ENCODE measurements around the gene RARRES1.

RARRES1 gene

DNA sequence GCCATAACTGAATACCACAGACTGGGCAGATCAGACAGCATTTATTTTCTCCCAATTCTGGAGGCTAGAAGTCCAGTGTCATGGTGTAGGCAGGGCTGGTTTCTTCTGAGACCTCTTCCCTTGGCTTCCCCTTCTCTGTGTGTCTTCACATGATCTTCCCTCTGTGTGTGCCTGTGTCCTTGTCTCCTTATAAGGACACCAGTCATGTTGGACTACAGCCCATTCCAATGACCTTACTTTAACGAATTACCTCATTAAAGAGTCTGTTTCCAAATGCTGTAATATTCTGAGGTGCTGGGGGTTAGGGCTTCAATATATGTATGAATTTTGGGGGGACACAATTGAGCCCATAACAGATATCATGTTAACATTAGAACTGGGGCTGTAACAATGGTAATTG is 13.3 kb upstream of the RARRES1 start:
- DNase-seq (no peak), ATAC-seq (no peak)
- no peaks in the 10 kb centered on the region for H3K27me3 Mint-ChIP-seq
- H3K27ac Mint-ChIP-seq, result no peak overlapping the region
- no peaks in the 10 kb centered on the region for H3K9me3 Mint-ChIP-seq
- peaks cover 17% of the 10 kb centered on the region for H3K4me1 Mint-ChIP-seq
- H3K4me3 Mint-ChIP-seq, result no peak overlapping the region

DNA sequence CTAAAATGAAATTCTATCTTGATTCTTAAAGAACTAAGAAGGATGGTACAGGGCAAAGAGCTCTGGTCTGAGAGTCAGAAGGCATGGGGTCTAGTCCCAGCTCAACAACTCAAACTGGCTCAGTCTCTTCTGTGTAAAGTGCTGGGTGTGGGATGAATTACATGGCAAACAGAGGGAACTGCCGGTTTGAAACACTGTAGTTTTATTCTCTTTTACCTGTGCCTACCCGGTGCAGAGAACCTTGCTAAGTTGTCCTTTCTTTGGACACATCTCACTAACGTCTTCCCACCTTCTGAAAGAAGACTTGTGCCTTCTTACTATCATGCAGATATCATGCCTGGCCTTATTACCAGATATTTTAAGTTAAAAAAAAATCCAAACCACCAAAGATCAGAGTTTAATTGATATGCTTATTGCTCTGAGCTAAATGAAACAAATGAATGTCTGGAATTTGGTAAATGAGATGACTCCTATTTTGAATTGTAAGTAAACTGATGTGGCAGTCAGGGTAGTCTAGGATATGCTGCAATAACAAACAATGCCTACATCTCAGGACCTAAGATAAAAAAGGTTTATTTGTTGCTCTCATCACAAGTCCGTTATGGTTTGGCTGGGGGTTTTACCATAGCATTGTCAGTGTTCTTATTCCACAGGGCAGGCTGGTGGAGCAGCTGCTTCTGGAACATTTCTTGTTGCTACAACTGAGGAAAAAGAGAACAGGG is 12.5 kb upstream of the RARRES1 start:
- H3K27ac Mint-ChIP-seq, result no peak overlapping the region
- no peaks in the 10 kb centered on the region for H3K9me3 Mint-ChIP-seq
- DNase-seq (no peak), ATAC-seq (no peak)
- no peaks in the 10 kb centered on the region for H3K27me3 Mint-ChIP-seq
- H3K4me3 Mint-ChIP-seq, result no peak overlapping the region
- H3K4me1 Mint-ChIP-seq, result peaks cover 17% of the 10 kb centered on the region

- no peak overlapping the region for H3K4me3 Mint-ChIP-seq
- no peaks in the 10 kb centered on the region for H3K9me3 Mint-ChIP-seq
- H3K27me3 Mint-ChIP-seq, result no peaks in the 10 kb centered on the region
- ATAC-seq (no peak), DNase-seq (no peak)
- H3K27ac Mint-ChIP-seq, result no peak overlapping the region
- H3K4me1 Mint-ChIP-seq, result peaks cover 17% of the 10 kb centered on the region
Observed at GRCh38 chr3:158743664-158744566, 11.7 kb upstream of the RARRES1 start.

DNA sequence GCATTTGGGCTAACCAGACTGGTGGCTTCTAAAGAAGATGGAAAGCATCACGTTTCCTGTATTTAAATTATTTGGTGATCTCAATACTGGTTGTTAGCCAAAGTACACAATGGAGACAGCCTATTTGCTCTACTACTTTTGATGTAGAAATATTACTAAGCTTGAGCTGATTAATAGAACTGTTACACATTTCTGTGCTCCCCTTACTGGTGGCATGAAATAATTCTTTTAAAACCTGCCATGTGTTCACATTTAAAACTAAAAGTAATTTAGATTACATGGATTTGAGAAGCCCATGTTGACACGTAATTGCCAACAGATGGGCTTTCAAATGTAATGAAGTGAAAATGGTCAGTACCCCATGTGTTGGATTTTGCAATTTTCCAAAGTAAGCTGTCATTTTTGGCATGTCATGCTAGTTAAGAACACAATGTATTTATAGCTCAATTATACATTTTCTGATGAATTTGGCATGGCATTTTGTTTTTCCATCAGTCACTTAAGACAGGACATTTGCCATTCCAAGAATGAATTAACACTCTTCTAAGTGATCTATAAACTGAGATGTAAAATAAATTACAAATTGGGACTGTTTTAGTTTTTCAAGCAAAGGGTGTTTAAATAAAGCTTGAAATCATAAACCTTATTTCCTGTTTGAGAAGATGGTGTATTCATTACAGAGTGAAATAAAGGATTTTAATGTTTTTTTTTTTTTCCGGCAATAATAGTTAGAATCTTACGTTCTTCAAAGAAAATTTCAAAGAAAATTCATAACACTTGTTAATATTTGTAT is 10.8 kb upstream of the RARRES1 start:
- DNase-seq (no peak), ATAC-seq (no peak)
- Mint-ChIP-seq H3K4me3 (no peak overlapping the region), H3K9me3 (no peaks in the 10 kb centered on the region), H3K4me1 (peaks cover 17% of the 10 kb centered on the region), H3K27me3 (no peaks in the 10 kb centered on the region), H3K27ac (no peak overlapping the region)

DNA sequence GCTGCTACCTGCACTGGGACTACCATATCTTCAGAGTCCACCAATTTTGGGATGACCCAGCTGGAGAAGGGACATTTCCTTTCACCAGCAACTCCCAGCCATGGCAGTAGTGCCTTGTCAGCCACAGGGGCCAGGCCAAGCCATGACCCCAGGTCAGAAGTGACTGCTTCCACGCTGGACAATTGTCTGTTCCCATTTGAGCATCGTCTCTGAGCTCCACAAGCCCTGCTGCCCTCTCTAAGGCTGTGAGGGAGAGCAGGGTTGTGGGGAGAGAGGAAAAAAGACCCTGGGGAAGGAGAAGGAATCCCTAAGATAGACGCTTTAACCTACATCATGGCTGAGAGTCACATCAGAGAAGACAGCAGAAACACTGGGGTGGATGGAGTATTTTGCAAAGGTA is 7.4 kb upstream of the RARRES1 start:
- Mint-ChIP-seq H3K27ac (no peak overlapping the region), H3K27me3 (no peaks in the 10 kb centered on the region), H3K4me3 (no peak overlapping the region), H3K4me1 (peaks cover 17% of the 10 kb centered on the region), H3K9me3 (peaks cover 0 to 8% of the 10 kb centered on the region in 2 donors)
- DNase-seq (no peak), ATAC-seq (no peak)

DNA sequence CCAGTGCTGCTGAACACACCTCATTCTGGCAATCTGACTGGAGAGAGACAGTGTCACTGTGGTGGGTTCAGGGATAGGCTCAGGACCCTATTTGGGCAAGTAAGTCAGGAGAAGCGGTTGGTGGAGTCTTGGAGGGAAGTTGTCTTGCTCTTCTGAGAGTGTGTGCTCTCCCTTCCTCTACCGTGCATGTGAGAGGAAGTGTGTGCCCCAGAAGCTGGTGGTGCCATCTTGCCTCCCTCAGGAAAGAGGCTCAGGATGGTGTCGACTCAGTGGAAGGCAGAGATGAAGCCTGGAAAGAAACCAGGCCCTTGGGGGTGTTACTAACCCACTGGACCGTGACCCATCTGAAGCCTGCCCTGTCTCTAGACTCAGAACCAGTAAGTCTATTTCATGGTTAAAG is 6.8 kb upstream of the RARRES1 start:
- H3K27me3 Mint-ChIP-seq, result no peaks in the 10 kb centered on the region
- no peak overlapping the region for H3K4me3 Mint-ChIP-seq
- DNase-seq (no peak), ATAC-seq (no peak)
- peaks cover 17% of the 10 kb centered on the region for H3K4me1 Mint-ChIP-seq
- no peak overlapping the region for H3K27ac Mint-ChIP-seq
- peaks cover 0 to 8% of the 10 kb centered on the region in 2 donors for H3K9me3 Mint-ChIP-seq

- DNase-seq, result no peak
- Mint-ChIP-seq H3K27ac (peak overlapping the region in 1 of 2 donors; percentile 19), H3K4me1 (peaks cover 17% of the 10 kb centered on the region), H3K4me3 (no peak overlapping the region), H3K9me3 (peaks cover 0 to 8% of the 10 kb centered on the region in 2 donors), H3K27me3 (no peaks in the 10 kb centered on the region)
- ATAC-seq, result no peak
Observed at GRCh38 chr3:158738653-158739052, 6.4 kb upstream of the RARRES1 start.

- ATAC-seq, result no peak
- Mint-ChIP-seq H3K4me1 (peaks cover 17% of the 10 kb centered on the region), H3K27me3 (no peaks in the 10 kb centered on the region), H3K9me3 (peaks cover 0 to 8% of the 10 kb centered on the region in 2 donors), H3K27ac (no peak overlapping the region), H3K4me3 (no peak overlapping the region)
- no peak for DNase-seq
Observed at GRCh38 chr3:158737976-158738615, 5.8 kb upstream of the RARRES1 start.

DNA sequence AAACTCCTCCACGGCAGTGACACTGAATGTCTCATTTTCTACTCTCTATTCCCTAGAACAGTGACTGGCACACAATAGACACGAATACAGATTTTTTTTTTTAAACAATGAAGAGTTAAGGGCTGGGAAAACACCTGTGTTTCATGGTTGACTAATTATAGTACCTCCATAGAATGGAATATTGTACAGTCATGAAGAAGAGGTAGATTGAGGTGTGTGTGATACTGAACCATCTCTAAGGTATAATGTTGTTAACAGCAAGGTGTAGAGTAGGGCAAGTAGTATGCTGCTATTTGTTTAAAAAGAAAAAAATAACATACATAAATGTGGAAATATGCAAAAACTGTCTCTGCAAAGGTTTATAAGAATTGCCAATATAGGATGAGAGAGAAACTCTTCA is 5.2 kb upstream of the RARRES1 start:
- Mint-ChIP-seq H3K4me1 (peaks cover 15% of the 10 kb centered on the region), H3K27me3 (no peaks in the 10 kb centered on the region), H3K4me3 (no peak overlapping the region), H3K27ac (no peak overlapping the region), H3K9me3 (peaks cover 0 to 8% of the 10 kb centered on the region in 2 donors)
- ATAC-seq (no peak), DNase-seq (no peak)

DNA sequence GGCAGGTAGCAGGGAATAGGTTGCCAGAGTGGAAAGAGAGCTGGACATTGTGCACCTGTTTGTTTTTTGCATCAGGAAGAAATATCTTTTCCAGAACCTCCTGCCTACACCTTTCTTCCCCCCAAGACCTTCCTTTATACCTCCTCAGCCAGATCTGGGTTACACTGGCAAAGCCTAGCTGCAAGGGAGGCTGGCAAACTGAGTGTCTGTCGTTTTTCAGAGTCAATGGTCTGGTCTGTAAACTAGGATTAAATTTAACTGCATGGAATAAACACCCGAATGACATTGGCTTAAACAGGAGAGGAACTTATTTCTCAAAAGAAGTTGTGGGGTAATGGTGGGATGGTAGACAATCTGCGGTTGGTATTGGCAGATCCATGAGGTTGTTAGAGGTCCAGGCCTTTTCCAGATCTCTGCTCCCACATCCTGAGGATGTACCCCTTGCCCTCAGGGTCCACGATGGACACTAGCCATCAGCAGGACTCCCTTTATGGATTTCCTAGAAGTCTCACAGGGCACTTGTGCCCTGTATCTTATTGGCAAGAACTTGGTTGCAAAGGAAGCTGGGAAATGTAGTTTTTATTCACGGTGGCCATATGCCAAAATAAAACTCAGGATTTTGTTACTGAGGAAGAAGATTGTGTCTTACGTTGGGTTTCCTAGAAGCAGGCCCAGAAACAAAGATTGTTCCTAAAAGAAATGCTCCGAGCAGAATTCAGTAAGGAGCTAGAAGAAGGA is 3.2 kb upstream of the RARRES1 start:
- no peak for ATAC-seq
- Mint-ChIP-seq H3K4me1 (no peaks in the 10 kb centered on the region), H3K9me3 (peaks cover 0 to 8% of the 10 kb centered on the region in 2 donors), H3K4me3 (no peak overlapping the region), H3K27ac (no peak overlapping the region), H3K27me3 (no peaks in the 10 kb centered on the region)
- DNase-seq, result no peak

DNA sequence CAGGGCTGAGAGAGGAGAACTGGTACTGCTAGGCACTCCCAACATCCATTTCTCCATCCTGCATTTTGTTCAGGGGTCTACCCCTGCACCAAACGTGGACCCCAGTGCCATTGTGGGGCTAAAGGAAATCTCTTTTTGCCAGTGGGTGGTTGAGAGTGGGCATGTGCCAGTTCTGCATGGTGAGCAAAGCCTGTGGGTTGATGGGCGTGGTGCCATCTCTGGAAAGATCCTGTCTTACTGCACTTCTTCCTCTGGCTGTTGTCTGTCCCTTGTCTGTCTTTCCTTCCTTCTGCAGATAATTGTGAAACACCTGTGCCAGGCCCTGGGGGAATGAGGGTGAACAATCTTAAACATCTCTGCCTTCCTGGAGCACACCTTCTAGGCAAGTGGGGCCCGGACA is 1.4 kb upstream of the RARRES1 start:
- no peak for DNase-seq
- ATAC-seq, result no peak
- H3K4me3 Mint-ChIP-seq, result no peak overlapping the region

DNA sequence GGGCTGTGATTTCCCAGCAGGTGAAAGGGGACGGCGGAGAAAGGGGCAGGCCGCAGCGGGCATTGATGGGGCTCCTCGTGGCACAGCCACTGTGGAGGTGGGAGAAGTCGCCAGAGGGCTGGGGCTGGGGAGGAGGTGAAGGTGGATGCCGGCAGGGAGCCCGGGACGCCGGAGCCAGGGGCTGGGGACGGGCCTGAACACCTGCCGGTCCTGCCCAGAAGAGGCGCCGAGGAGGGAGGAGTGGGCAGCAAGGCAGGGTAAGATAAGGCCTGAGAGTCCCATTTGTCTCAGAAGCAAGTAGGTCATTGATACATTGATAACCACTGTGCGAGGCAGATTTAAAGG is 571 bp upstream of the RARRES1 start:
- ATAC-seq, result no peak
- H3K27ac Mint-ChIP-seq, result no peak overlapping the region
- peaks cover 0 to 8% of the 10 kb centered on the region in 2 donors for H3K9me3 Mint-ChIP-seq
- peaks cover 5% of the 10 kb centered on the region for H3K4me1 Mint-ChIP-seq
- no peak for DNase-seq
- H3K27me3 Mint-ChIP-seq, result no peaks in the 10 kb centered on the region
- H3K4me3 Mint-ChIP-seq, result no peak overlapping the region

More for the DNA sequence above, 1.4 kb upstream of the RARRES1 start:
- peaks cover 0 to 8% of the 10 kb centered on the region in 2 donors for H3K9me3 Mint-ChIP-seq
- H3K27ac Mint-ChIP-seq, result no peak overlapping the region
- no peaks in the 10 kb centered on the region for H3K4me1 Mint-ChIP-seq
- no peaks in the 10 kb centered on the region for H3K27me3 Mint-ChIP-seq

DNA sequence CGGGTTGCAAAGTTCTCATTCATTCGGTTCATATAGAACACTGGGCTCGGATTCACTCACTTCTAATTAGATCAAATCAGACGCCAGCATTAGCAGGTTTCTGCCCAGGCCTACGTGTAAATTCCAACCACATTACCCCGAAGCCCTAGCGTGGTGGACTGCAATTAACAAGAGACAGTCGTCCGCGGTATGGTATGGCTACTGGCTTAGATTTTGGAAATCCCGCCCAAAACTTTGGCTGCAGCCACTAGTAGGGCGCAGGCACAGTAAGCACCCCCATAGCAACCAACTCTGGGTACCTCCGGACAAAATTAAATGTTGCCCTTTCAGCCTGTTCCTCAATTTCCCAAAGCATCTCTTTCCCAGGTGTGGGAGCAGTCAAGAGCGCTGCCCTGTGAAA is 771 bp downstream of the RARRES1 start:
- Mint-ChIP-seq H3K4me3 (peak overlapping the region; percentile 64 to 75), H3K27ac (no peak overlapping the region), H3K27me3 (no peaks in the 10 kb centered on the region), H3K9me3 (peaks cover 0 to 8% of the 10 kb centered on the region in 2 donors), H3K4me1 (peaks cover 17% of the 10 kb centered on the region)
- no peak for ATAC-seq
- DNase-seq, result no peak

DNA sequence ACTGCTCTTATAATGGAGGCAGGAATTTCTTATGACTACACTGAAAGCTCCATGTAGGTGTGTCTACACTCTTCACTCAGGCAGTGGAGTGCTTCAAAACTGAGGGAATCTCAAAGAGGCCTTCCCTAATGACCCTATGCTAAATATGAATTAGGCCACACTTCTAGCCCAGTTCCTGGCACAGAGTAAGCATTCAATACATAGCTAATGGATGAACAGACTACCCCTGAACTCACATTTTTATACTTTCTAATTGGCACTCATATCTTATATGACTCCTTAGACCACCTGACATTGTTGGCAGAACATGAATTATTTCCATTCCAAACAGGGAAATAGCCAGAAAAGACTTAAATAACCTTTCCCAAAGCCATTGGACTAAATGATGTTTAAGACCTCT is 3.4 kb downstream of the RARRES1 start:
- Mint-ChIP-seq H3K27ac (no peak overlapping the region), H3K9me3 (no peaks in the 10 kb centered on the region), H3K4me3 (no peak overlapping the region), H3K27me3 (no peaks in the 10 kb centered on the region), H3K4me1 (peaks cover 17% of the 10 kb centered on the region)
- no peak for DNase-seq
- ATAC-seq, result no peak

DNA sequence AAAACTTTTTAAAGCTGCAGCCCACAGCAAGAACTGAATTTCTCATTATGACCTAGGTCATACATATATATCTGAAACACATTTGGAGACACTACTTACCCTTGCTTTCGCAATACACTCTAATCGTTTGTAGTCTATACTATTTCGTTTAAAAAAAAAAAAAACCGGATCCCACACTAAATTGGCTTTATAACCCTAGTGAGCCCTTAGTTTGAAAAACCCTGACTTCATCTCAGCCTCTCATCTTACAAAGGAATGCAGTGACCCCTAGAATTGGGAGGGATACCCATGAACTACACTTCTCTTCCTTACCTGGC is 4.2 kb downstream of the RARRES1 start:
- Mint-ChIP-seq H3K27ac (no peak overlapping the region), H3K4me1 (peaks cover 21% of the 10 kb centered on the region), H3K4me3 (peak overlapping the region; percentile 50 to 60), H3K27me3 (no peaks in the 10 kb centered on the region), H3K9me3 (no peaks in the 10 kb centered on the region)
- ATAC-seq, result no peak
- no peak for DNase-seq
